Activated T-cell treated with anti-CD3 and anti-CD28 coated beads for 48 hours (primary cell): ENCODE results near the gene CCL11.

Source experiments
- DNase-seq: peaks from one replicate; pipeline ENCODE4 v3.0.0-alpha.2; 2020; ENCODE audit warnings: low read depth

The CCL11 gene

DNA sequence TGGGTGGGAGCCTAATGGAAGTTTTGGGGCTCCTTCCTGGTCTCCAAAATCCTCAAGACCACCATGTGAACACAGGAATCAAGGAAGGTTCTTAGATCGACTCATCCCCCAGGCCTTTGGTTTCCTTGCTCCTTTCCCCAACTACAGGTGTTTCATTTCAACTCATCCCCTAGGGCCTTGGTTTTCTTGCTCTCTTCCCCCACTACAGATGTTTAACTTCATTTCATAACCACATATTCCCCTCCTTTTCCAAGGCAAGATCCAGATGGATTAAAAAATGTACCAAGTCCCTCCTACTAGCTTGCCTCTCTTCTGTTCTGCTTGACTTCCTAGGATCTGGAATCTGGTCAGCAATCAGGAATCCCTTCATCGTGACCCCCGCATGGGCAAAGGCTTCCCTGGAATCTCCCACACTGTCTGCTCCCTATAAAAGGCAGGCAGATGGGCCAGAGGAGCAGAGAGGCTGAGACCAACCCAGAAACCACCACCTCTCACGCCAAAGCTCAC, at the start of gene CCL11:
TSS of gene CCL11 (plus strand) at position 457 of the 507 bp plus-strand sequence. CDS start 67 bp downstream, outside the sequence.
- no peak for DNase-seq

DNA sequence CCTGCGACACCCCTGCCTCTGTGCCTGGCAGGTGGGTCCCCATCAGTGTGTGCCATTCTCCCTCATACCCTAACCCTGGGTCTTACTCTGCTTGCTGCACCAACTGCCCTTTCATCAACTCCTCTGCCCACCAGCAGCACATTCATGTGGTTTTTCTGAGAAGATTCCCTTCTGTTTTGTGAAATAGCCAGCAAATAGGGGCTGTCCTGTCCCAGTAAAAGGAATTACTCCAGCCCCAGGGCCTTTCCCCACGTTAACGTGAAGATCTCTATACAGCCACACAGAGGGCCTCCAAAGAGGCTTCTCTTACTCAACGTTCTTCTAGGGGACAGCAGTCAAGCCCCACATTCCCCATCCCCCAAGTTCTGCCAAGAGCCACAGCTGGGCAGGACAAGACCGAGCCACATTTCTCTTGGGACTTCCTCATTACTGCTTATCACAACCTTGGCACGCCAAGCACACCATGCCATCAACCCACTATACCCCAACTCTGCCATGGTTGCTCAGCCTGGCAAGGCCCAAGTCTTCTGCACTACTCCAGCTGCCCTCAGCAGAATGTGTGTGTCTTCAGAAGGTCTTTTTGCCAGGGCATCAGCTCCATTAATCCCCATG, 49.2 kb upstream of the CCL11 start:
- no peak for DNase-seq

DNA sequence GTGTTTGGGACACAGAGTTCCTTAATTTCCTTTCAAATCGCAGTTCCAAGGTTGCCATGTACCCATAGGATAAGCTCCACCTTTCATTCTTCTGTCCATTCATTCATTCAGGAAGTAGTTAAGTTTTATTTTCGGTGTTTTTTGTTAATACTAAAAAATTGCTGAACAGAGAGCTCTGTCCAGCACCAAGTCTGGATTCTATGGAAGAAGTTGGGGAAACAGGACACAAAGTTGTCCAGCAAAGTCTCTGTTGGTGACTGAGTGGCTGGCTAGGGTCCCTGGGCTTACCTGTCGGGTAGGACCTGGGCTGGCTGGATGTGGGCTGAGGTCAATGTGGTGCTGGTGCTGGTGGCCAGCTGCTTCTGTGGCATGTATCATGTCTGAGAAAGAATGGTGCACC, 48.1 kb upstream of the CCL11 start:
- DNase-seq = no peak

DNA sequence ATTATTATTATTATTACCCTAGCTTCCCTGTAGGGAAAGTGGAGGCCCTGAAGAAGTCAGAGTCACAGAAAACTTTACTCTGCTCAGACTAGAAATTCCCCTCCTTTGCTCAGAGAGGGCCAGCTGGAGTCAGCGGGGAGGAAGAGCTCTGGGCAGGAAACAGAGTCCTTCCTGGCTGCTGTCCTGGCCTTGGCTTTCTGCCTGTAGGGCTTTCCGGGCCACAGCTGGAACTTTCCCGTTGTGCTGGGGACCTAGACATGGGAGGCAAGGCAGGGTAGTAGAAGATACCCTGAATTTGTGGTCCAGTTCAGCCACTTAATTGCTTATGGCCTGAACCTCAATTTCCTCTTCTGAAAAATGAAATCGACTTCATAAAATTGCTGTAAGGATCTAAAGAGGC, 44.5 kb upstream of the CCL11 start:
- DNase-seq = no peak

DNA sequence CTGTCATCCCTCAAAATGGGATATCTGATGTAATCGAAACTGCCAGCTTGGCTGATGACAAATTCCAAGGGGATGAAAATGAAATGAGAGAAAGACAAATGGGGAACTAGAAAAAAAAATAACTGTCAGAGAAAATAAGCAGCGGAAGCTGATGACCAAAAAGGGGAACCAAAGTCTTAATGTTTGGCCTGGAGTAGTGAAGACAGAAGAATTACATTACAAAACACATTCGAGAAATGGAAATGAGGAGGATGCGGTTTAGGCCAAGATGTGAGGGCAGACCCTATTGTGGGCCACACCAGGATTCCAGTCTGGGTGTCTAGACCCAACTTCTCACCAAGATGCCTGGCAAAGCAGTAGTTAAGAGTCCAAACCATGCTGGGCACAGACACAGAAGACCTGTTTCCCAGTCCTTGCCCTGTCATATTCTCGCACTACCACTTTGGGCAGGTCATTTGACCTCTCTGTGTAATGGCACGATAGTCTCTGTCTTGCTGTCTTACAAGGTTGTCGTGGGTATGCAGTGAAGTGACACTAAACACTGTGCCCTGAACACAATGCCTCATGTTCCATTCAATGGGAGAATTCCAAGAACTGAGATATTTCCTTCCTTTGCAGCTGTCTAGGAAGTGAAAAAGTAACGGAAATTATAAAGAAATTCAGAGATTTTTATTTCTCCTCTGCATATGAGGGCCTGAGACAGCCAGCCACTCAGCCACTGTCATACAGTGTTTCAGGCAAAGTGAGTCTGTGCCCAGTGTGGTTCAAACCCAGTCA, 42.8 kb upstream of the CCL11 start:
- no peak for DNase-seq

DNA sequence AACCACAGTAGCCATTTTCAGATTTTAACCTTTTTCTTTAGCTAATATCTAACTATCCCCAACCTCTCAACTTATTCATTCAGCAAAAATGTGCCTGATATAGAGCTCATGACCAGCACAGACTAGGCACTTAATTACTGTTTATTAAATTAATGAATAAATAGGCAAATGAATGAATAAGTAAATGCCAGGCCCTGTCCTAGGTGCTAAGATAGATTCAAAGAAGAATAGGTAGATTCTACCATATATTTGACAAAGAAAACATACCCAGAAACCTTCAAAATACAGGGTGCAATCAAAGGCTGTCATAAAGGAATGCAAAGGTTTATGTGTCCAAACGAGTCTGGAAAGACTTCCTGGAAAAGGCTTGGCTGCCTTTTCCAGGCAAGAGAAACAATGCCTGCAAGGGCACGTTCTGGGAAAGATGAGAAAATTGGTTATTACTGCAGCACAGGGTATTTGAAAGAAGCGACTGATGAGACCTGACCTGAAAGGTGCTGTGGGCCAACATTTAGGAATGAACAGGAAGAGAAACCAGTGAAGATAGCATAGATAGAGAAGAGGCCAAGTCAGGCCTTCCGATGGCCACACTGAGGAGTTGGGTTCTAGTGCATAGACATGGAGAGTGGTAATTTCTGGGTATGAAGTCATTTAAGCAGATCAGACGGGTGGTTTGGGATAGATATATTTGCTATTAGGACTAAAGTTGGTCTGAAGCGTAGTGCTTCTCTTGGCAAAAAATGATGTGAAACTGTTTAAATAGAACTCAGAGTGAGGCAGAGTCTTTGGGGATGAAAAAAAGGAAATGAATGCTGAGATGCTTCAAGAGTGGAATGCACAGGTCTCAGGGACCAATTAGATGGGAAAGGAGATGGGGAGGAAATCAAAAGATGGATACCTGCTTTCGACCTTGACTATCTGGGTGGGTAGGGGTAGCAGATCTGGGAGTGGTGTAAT, 41.9 kb upstream of the CCL11 start:
- no peak for DNase-seq

DNA sequence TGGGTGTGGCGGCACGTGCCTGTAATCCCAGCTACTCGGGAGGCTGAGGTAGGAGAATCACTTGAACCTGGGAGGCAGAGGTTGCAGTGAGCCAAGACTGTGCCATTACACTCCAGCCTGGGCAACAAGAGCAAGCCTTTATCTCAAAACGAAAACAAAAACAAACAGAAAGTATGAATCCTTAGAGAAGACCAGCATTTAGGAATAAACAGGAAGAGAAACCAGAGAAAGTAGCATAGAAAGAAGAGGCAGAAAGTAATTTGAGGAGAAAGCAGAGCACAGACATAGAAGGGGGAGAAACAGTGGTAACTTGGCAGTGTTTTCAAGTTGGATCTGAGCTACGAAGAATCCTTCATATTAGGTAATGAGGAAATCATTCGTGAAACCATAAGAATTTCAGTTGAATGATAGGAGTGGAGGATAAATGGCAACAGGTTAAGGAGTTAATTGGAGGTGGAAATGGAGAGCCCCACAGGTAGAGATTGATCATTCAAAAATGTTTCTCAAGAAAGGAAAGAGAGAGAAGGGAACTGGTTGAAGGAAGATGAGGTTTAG, 40.1 kb upstream of the CCL11 start:
- no peak for DNase-seq

DNA sequence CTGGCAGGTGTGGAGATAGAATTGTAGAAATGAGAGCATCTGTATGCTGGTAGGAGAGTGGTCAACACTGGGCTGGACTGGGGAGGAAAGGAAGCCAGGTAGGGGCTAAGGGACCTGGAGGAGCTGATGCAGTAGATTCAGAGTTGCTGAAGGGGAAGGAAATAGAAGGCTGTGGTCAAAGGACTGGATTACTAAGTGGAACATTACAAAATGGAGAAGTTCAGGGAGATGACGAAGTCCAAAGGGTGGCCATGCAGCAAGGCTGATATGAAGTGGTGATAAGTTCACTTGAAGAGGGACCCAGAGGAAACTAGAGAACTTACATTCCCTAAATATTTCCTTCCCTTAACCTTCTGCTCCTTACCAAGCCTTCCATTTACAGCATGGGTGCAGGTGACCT, 39.1 kb upstream of the CCL11 start:
- no peak for DNase-seq

DNA sequence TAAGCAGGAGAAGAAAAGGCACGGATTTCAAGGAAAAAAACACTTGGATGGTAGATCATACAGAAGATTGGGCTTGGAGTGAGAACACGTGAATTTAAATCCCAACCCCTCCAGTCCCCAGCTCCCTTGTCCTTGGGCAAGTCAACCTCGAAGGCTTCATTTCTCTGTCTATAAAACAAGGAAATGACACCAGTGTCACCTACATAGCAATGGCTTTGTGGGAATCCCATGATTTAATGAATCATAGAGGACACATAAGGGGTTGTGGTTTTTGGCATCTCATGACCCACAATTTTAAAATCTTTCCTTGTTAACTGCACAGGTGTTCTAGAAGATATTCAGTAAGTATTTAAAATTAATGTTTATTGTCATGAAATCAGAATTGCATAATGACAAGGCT, 38.7 kb upstream of the CCL11 start:
- no peak for DNase-seq

DNA sequence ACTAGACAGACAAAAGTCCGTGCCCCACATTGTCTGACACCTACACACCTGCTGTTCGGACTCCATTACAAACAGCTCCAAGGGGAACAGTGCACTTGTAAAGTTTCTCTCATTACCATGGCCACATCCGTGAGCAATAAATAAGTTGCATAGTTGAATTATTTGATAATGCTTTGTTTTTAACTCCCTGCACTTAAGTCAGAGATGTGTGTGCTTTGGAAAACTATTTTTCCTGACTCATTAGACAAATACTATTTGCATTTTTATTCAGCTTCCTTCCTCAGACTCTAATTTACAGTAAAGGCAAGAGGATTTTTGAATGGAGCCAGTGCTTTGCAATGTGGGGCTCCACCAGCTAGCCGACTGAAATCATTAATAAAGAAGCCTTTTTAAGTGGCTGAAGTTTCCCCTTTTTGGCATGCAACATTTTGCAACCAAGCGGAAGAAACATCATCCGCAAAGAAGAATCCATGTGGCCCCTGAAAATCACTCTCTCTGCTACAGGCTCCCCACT, 37.0 kb upstream of the CCL11 start:
- DNase-seq = no peak

DNA sequence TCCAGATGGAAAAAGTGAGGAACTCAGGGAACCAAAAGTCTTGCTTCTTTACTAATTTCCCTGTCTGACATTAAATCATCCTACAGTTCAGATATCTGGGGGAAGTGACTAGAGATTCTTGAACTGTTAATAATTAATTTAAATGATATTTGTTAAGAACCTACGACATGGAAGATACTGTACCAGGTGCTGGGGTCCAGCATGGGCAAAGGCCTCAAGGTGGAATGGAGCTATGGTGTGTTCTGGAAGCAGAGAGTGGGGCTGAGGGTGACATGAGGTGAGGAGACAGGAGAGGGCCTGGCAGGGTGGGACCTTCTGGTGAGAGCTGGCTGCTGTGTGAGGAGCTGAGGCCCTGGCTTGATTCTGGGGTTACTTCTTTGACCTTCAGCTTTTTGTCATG, 36.5 kb upstream of the CCL11 start:
- no peak for DNase-seq

DNA sequence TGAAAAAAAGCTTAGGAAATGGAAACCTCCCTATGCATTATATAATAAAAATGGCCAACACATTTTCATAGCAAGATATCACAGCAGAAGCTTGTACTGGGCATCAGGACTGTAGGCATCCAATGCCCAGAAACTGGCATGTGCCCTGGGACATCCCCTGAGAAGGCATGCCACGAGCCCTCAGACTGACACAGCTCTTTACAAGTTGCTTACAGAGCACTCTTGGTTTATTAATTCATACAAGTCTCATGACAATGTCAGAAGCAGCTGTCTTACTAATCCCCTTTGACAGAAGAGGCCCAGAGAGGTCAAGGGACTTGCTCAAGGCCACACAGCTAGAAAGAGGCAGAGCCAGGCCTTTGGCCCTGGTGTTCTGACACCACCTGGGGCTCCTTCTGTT, 36.1 kb upstream of the CCL11 start:
- DNase-seq = no peak

DNA sequence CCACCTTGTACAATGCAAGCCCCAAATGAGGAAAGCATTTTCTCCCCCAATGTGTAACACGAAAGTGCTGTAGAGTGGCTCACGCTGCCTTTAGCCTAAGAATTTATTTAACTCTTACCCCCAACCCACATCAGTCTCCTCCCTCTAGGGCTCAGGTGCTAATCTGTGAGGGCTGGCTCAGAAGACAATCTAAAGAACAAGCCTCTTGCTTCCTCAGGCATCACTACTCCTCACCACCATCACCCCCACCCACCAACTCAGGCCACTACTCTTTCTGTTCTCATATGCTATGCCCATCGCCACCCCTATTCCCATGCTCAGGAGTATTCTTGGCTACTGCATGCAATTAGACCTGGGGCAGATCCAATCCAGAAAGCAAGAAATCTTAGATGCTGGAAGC, 34.4 kb upstream of the CCL11 start:
- DNase-seq = no peak

DNA sequence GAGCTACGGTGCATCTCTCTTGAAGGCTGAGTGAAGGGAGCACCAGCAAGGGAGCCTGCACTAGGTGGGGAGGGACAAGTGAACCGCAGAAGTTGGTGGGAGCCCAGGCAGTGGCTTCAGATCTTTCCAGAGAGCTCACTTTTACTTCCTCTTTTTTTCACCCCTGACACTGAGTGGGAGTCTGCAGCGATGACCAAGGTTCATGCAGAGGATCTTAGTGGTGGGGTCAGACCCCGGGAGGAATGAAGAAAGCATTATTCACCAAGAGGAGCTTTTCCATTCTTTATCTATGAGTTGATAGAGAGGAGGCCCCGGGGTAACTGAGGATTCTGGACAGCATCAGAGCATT, 33.5 kb upstream of the CCL11 start:
- DNase-seq = no peak

DNA sequence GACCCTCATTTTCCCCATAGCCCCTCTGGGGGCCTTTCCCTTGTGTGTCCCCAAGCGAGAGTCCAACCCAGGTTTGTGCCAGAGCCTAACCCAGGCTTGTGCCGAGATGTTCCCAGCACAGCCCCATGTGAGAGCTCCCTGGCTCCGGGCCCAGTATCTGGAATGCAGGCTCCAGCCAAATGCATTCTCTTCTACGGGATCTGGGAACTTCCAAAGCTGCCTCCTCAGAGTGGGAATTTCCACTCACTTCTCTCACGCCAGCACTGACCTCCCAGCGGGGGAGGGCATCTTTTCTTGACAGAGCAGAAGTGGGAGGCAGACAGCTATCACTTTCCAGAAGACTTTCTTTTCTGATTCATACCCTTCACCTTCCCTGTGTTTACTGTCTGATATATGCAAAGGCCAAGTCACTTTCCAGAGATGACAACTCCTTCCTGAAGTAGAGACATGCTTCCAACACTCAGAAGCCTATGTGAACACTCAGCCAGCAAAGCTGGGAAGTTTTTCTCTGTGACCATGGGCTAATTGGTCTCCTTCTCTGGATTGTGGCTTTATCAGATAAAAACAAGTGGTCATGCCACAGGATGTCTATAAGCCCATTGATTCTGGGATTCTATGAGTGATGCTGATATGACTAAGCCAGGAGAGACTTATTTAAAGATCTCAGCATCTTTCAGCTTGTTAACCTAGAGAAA, 33.0 kb upstream of the CCL11 start:
- no peak for DNase-seq

DNA sequence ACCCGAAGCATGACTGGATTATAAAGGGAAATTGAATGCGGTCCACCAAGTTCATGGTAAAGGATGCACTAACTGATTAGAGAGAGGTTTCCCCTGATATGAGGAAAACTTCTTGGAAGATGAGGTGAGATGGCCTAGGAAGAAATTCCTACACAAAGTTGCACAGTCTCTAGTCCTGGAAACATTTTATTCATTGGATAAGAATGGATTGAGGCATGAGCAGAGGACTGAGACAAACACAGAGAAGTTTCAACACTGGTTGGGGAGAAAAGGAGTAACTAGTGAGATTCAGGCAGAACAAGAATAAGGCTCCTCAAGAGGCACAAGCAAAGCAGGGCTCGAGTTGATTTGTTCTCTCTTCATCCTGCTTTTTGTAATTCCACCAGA, 32.4 kb upstream of the CCL11 start:
- DNase-seq = no peak

DNA sequence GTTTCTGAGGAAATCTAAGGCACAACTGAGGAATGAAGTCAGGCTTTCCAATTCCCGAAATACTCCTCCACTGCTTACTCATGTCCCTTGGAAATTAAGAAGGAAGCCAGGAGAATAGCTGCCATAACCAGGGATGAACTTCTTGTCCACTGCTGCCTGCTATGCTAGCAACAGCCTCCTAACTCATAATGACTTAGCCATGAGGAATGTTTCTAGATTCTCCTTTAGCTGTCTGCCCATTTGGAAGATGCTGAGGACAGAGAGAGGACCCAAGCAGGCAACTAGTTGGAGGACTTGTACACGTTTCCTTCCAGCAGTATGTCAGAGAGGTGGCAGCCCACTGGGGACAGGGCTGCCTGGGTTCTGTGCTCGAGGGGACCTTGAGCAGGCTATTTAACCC, 31.4 kb upstream of the CCL11 start:
- DNase-seq = no peak

DNA sequence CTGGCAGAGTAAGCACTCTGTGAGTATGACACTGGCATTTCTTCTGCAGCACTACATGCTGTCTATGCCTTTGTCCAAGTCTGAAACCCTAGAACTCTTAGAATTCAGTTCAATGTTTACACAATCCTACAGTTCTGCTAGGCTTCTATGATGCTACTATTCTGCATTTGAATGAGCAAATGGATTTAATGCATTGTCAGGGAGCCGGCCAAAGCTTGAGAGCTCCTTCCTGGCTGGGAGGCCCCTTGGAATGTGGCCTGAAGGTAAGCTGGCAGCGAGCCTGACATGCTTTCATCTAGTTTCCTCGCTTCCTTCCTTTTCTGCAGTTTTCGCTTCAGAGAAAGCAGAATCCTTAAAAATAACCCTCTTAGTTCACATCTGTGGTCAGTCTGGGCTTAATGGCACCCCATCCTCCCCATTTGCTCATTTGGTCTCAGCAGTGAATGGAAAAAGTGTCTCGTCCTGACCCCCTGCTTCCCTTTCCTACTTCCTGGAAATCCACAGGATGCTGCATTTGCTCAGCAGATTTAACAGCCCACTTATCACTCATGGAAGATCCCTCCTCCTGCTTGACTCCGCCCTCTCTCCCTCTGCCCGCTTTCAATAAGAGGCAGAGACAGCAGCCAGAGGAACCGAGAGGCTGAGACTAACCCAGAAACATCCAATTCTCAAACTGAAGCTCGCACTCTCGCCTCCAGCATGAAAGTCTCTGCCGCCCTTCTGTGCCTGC, 30.7 kb upstream of the CCL11 start, which contains the start of gene CCL2:
TSS of gene CCL2 (plus strand) at position 635 of the 730 bp plus-strand sequence. CDS start at position 700, 65 bp downstream.
- no peak for DNase-seq

DNA sequence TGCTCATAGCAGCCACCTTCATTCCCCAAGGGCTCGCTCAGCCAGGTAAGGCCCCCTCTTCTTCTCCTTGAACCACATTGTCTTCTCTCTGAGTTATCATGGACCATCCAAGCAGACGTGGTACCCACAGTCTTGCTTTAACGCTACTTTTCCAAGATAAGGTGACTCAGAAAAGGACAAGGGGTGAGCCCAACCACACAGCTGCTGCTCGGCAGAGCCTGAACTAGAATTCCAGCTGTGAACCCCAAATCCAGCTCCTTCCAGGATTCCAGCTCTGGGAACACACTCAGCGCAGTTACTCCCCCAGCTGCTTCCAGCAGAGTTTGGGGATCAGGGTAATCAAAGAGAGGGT, 30.2 kb upstream of the CCL11 start:
- DNase-seq = no peak

DNA sequence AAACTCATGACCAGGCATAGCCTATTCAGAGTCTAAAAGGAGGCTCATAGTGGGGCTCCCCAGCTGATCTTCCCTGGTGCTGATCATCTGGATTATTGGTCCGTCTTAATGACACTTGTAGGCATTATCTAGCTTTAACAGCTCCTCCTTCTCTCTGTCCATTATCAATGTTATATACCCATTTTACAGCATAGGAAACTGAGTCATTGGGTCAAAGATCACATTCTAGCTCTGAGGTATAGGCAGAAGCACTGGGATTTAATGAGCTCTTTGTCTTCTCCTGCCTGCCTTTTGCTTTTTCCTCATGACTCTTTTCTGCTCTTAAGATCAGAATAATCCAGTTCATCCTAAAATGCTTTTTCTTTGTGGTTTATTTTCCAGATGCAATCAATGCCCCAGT, 29.7 kb upstream of the CCL11 start:
- no peak for DNase-seq
